GM12872 (cell line): ENCODE measurements around the gene NAPG.

Experiments
- TF ChIP-seq, protein P1 (sequence below): IDR thresholded peaks from 3 replicates; pipeline ENCODE4 v1.5.1; 2011; ENCODE audit warnings: low read depth, mild to moderate bottlenecking, low read length, moderate library complexity; ENCODE audit not compliant: insufficient read depth

Gene NAPG

DNA sequence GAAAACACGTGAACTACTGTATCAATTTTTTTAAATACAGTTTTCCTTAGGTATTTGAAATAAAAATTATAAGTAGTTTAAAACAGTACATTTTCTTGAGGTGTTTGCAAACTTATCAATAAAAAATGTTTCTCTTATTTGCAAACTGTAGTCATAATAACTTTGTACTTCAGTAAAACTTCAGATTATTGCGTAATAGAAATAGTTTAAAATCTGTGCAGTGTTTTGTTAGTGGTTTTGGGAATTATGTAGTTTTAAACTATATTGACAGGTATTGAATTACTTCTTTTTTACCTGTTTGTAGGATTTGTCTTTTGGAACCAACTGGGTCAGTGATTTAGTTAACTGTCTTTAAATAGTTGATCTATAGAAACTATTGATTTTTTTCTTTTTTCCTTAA lies 7.3 kb downstream of the NAPG start:
- TF ChIP-seq, protein P1, sequence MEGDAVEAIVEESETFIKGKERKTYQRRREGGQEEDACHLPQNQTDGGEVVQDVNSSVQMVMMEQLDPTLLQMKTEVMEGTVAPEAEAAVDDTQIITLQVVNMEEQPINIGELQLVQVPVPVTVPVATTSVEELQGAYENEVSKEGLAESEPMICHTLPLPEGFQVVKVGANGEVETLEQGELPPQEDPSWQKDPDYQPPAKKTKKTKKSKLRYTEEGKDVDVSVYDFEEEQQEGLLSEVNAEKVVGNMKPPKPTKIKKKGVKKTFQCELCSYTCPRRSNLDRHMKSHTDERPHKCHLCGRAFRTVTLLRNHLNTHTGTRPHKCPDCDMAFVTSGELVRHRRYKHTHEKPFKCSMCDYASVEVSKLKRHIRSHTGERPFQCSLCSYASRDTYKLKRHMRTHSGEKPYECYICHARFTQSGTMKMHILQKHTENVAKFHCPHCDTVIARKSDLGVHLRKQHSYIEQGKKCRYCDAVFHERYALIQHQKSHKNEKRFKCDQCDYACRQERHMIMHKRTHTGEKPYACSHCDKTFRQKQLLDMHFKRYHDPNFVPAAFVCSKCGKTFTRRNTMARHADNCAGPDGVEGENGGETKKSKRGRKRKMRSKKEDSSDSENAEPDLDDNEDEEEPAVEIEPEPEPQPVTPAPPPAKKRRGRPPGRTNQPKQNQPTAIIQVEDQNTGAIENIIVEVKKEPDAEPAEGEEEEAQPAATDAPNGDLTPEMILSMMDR: no peak

DNA sequence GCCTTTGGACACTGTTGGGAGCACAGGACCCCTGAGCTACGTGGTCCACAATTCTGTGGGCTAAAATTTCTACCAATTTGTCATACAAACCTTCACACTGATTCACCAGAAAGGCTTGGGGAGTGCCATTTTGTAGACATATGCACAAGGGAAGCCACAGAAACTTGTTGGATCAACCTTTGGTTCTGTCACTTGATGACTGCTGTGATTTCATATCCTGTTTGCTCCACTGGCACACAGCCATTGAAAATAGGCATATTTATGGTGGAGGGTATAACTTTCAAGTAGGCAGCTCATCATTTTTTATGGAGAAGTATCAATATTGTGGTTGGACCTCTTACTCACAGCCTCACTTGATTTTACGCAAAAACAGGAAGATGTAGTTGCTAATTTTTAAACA lies 10.5 kb downstream of the NAPG start:
- TF ChIP-seq, protein P1: no peak

DNA sequence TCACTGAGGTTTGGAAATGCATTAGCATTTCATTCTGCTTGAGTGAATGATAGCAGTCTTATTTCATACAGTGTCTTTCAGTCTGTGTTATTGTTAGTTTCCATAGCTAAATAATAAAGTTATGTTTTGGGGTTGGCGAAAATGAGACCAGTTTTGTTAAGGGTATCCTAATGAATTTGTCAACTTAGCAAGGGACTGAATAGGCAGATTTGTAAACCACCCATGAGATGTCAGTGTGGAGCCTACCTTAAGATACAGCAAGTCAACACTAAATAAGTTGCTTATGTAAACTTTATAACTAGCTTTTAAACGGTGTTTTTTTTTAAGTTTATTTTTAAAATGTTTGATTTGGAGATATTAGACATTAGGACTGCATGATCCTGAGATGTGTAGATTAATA lies 11.9 kb downstream of the NAPG start:
- TF ChIP-seq, protein P1: no peak

DNA sequence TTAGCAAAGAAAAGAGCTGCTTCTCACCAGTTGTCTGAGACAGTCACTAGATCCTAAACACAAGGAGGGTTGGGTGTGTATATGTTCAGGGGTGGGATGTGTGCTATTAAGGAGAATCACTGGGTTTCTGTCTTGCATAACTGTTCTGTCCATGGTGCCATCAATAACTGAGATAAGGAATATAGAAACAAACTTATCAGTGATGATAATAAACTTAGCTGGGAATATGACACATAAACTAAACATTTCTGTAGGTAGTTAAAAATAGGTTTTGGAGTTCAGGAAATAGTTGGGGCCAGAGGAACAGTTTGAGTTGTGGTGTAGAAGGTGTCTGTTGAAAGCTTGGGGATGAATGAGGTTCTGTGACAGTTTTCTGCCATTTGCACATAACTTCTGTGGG lies 17.4 kb downstream of the NAPG start:
- TF ChIP-seq, protein P1: no peak

DNA sequence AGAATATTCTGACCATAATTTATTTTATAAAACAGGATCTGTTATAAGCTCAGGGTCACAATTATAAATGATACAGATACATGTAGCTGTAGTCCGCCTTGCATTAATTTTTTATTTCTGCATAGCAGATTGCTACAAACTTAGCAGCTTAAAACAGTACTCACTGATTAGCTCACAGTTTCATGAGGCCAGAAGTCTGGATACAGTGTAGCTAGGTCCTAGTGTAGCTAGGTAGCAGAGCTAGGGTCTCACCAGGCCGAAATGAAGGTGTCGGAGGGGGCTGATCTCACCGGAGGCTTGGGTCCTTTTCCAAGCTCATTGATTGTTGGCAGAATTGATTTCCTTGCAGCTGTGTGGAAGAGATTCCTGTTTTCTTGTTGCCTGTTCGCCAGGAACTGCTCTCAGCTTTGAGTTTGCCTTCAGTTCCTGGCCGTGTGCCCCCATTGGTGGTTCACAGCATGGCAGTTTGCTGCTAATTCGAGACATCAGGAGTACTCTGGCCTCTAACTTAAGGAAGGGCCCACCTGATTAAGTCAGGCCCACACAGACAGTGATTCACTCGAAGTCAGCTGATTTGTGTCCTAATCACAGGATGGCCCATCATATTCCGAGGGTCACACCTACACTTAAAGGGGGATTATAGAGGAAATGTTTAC lies 18.4 kb downstream of the NAPG start:
- TF ChIP-seq, protein P1: no peak

DNA sequence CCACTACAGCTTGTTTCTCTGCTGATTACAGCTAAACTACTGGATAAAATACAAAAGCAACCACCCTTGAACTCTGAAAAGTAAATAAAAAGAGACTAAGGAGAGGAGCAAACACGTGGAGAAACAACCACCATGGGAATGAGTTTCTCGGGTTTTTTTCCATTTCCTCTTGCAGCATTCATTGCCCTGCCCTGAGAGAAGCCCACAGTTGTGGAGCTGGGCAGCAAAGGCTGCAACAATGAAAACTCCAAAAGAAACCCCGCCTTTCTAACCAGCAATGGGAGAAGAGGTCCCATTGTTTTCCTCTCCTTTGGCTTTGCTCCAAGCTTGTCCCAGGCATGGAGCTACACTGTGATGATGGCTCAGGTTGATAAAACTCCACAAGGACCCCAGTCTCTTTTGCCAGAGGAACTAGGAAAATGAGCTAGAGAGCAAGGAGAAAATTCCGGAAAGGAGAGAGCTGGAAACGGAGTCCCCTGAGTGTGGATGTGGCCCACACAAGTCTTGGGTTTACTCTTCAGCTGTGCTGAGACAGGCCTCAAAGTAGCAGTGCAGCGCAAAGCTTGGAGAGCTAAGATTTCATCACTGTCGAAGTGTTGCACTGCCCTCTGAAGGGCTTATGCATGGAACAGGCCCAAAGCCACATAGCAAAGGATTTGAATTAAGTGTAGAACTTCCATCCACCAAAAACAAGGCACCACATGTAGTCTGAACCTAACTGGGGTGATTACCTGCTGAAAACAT lies 20.9 kb downstream of the NAPG start:
- TF ChIP-seq, protein P1: no peak

DNA sequence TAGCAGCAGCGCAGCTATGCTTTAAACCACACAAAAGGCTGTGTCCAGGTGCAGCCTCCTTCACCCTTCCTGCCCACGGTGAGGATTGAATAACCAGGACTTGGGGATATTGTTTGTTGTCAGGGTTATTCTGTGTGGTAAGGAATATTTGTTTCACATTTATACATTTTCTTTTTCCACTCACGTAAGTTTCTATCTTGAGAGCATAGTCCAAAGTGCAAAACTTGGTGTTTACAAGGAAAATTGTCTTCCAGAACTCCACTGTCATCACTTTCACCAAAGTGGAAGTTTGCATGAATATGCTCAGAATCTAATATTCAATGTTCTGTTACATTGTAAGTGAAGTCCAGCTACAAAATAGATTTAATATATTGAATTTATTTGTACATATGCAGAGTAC lies 26.4 kb downstream of the NAPG start:
- TF ChIP-seq, protein P1: no peak
